Measurements from ENCODE around the gene AWAT2.

AWAT2 gene

DNA sequence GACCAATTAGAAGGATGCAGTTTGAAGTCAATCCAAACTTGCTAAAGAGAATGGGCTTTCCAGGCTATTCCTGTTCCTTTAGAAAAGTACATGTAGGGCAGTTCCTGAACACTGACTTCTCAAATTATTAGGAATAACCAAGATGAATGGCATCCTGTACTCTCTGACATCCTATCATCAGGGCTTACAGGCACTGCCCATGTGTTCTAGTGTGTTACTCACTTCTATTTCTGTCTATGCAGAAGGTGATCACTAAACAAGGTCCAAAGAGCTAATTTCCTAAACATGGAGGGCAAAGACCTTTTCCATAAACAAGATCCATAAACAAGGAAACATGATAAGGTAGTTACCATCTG, 53.6 kb downstream of the AWAT2 start:
- no peak for DNase-seq (ENCODE audit: low read depth in 2 of 2)

DNA sequence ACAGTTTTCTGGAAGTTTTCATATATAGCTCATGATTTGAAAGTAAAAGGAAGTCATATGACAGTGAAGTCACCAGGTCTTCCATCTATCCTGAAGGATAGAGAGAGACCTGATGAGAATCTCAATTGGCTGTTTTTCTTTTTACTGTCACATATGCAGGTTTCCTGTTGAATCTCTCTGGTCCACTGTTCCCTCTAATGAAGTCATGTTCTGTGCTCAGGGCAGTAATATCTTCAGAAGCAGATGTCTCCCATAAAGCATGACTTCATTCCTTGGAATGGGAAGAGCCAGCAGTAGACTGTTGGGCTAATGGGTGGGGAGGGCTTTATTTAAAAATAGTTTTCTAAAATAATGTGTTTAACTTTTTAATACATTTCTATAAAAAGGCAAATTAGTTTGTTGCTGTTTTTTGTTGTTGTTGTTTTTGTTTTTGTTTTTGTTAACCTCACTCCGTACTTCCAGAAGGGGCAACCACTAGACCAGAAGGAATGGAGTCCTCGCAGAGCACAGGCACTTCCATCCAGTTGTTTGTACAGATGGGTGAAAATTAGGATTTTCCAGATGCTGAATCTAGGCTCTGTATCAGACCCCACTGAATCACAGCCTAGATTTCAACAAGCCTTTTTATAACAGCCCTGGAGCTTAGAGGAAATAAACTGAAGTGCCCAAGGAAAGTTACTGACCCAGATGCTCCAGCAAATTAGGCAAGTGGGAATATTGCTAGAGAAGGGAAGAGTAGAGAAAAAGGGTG, 54.2 kb downstream of the AWAT2 start:
- no peak for DNase-seq (ENCODE audit: low read depth in 2 of 2)

DNA sequence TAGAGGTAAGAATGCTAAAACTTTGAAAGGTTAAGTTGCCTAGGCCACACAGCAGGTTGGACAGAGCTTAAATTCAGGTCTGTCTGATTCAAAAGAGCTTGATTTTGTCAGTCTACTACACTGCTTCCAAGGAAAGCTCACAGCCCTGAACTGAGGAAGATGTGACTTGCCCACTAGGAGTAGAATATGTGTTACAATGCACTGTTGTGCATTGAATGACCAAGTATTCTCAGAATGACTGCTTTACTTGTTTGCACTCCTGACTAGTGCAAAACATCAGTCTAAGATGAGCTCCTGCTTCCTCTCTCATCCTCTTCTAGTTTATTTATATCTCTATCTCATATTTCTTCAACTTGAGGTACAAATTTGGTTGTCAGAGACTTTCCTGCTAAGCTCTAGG, 56.2 kb downstream of the AWAT2 start:
- DNase-seq (ENCODE audit: low read depth in 2 of 2): no peak

DNA sequence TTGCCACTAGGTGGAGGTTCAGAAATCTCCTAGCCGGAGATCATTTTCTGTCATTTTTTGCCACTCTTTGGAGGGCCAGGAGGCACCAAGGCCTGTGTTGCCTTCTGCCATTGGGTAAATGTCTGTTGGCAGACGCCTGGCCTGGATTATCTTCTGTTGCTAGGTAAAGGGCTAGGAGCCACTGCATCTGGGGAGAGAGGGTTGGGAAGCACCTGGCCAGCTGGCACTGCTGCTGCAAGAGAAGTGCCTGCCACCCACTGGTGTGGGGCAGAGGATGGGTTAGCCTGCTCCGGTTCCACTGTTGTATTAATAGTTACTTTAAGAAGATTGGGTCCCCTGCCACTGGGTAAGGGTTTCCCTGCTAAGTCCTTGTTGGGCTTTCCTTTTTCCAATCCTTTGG, 58.1 kb downstream of the AWAT2 start:
- DNase-seq (ENCODE audit: low read depth in 2 of 2): no peak

All from activated CD4-positive, alpha-beta T cell treated with anti-CD3 and anti-CD28 coated beads for 24 hours (primary cell).